Keratinocyte (primary cell): ENCODE data around the gene SELENOP. TPM values are rescaled to one million over a fixed set of nuclear protein-coding genes. Genes with fewer than 3 reads are reported as not detected.

Experiments used
- DNase-seq: peaks from one replicate; pipeline ENCODE4 v3.0.0-alpha.2; 2011; ENCODE audit warnings: low read depth, missing footprints, low spot score
- FAIRE-seq: peaks from 2 replicates; lab custom pipeline; 2011; peaks lifted over from hg19 to GRCh38; lab: Jason Lieb, UNC
- H2AFZ ChIP-seq: 2 replicates; pipeline ENCODE4 v1.6.0; 2012; ENCODE audit warnings: low read length, control low read depth, inconsistent platforms; ENCODE audit not compliant: control insufficient read depth
- H3K27ac ChIP-seq: 2 replicates; pipeline ENCODE4 v1.5.1; 2011; ENCODE audit warnings: low read length; ENCODE audit not compliant: control insufficient read depth, insufficient read depth
- H3K27me3 ChIP-seq: 3 replicates; pipeline ENCODE4 v1.6.0; 2011; ENCODE audit warnings: low read length; ENCODE audit not compliant: control insufficient read depth, insufficient read depth; ENCODE audit errors: extremely low read depth
- H3K36me3 ChIP-seq, 2 experiments: 2 replicates in 1 of 2; 3 replicates in 1 of 2; pipeline ENCODE4 v1.5.1; 2011; ENCODE audit warnings: low read length in 2 of 2, mild to moderate bottlenecking in 1 of 2; ENCODE audit not compliant: control insufficient read depth in 2 of 2, insufficient read depth in 2 of 2; ENCODE audit errors: extremely low read depth in 1 of 2
- H3K4me1 ChIP-seq: 3 replicates; pipeline ENCODE4 v1.5.1; 2011; ENCODE audit warnings: low read length; ENCODE audit not compliant: control insufficient read depth, insufficient read depth; ENCODE audit errors: extremely low read depth
- H3K4me2 ChIP-seq: 3 replicates; pipeline ENCODE4 v1.6.0; 2011; ENCODE audit warnings: low read depth, low read length; ENCODE audit not compliant: control insufficient read depth, insufficient read depth; ENCODE audit errors: extremely low read depth
- H3K4me3 ChIP-seq, 3 experiments: fragments of 200-600 bp in 1 of 3; sonication (generic) in 1 of 3; 2 replicates in 2 of 3; 3 replicates in 1 of 3; pipeline ENCODE4 v1.5.1; 2011 to 2016; ENCODE audit warnings: low read length in 3 of 3, mild to moderate bottlenecking in 3 of 3, control low read depth in 2 of 3, inconsistent platforms in 1 of 3, low read depth in 1 of 3, mixed read lengths in 1 of 3, mixed run types in 1 of 3, moderate library complexity in 1 of 3; ENCODE audit not compliant: control insufficient read depth in 2 of 3, insufficient read depth in 2 of 3; ENCODE audit errors: extremely low read depth in 1 of 3
- H3K79me2 ChIP-seq: 2 replicates; pipeline ENCODE4 v1.6.0; 2012; ENCODE audit warnings: low read length; ENCODE audit not compliant: control insufficient read depth, insufficient read depth
- H3K9ac ChIP-seq: 3 replicates; pipeline ENCODE4 v1.6.0; 2011; ENCODE audit warnings: low read length; ENCODE audit not compliant: control insufficient read depth, insufficient read depth; ENCODE audit errors: extremely low read depth
- H3K9me1 ChIP-seq: 3 replicates; pipeline ENCODE4 v1.6.0; 2011; ENCODE audit warnings: low read length; ENCODE audit not compliant: control insufficient read depth, insufficient read depth; ENCODE audit errors: extremely low read depth
- H3K9me3 ChIP-seq: 2 replicates; pipeline ENCODE4 v1.5.1; 2012; ENCODE audit warnings: low read depth, low read length; ENCODE audit not compliant: control insufficient read depth
- H4K20me1 ChIP-seq: 3 replicates; pipeline ENCODE4 v1.6.0; 2011; ENCODE audit warnings: low read length; ENCODE audit not compliant: control insufficient read depth, insufficient read depth; ENCODE audit errors: extremely low read depth
- CTCF ChIP-seq, 3 experiments: IDR thresholded peaks in 1 of 3; conservative IDR thresholded peaks in 1 of 3; optimal IDR thresholded peaks in 1 of 3; 2 replicates in 2 of 3; 3 replicates in 1 of 3; pipeline versions ENCODE3 to v1.5.1; 2011; ENCODE audit warnings: low read length in 3 of 3, mild to moderate bottlenecking in 3 of 3, moderate library complexity in 2 of 3, control low read depth in 1 of 3, inconsistent platforms in 1 of 3; ENCODE audit not compliant: insufficient read depth in 2 of 3; ENCODE audit errors: extremely low read depth in 1 of 3
- EZH2 ChIP-seq: IDR thresholded peaks from one replicate; pipeline ENCODE4 v1.6.1; 2012; ENCODE audit warnings: inconsistent platforms, mild to moderate bottlenecking, low read length, moderate library complexity
- dilution Hi-C: fragments of 300-500 bp; cut with MboI; formaldehyde crosslinking; loops from one replicate; pipeline ENCODE4 v1.7.0; 2020; ENCODE audit warnings: low sequenced_read_pairs; ENCODE audit not compliant: extremely low pct_ligation_motif_present
- polyA plus RNA-seq, 5 experiments: library from polyadenylated mRNA; depleted of rRNA in 3 of 5; stranded (reverse) in 3 of 5; stranded (forward) in 1 of 5; unstranded in 1 of 5; fragments of >200 nt; gene quantifications; 1 replicate in 1 of 5; 2 replicates in 3 of 5; 3 replicates in 1 of 5; pipeline versions ENCODE4 v1.2.1 to v1.2.3, GENCODE V29; 2011 to 2012; ENCODE audit warnings: missing spikeins in 2 of 5, low read depth in 1 of 5, low replicate concordance in 1 of 5

The SELENOP gene
- polyA plus RNA-seq, 1 donor (not counting 4 experiments of a cell fraction or from before 2014, with no cell fraction given) = 10.4 TPM

GRCh38 chr5:42760426-42760825, 51.3 kb downstream of the SELENOP start:
- Histone ChIP-seq H4K20me1 (no peaks in the 10 kb centered on the region), H2AFZ (no peak overlapping the region), H3K27me3 (no peaks in the 10 kb centered on the region), H3K4me3 (no peak overlapping the region), H3K4me2 (no peak overlapping the region), H3K9ac (no peak overlapping the region), H3K4me1 (no peaks in the 10 kb centered on the region), H3K9me3 (no peaks in the 10 kb centered on the region), H3K36me3 (no peaks in the 10 kb centered on the region), H3K9me1 (no peaks in the 10 kb centered on the region), H3K79me2 (no peaks in the 10 kb centered on the region), H3K27ac (no peak overlapping the region)
- no peak for FAIRE-seq
- dilution Hi-C loops = no loop called here
- no peak for DNase-seq
- TF ChIP-seq CTCF (optimal IDR thresholded peaks at IDR 0.05 in 1 of 3, IDR thresholded peaks at IDR 0.05 in 1 of 3, conservative IDR thresholded peaks at IDR 0.05 in 1 of 3; ENCODE audit: extremely low read depth in 1 of 3, insufficient read depth in 2 of 3, low read length in 3 of 3) = no peak
- no peak for TF ChIP-seq EZH2

GRCh38 chr5:42759456-42759855, 52.2 kb downstream of the SELENOP start:
- H3K79me2 ChIP-seq = no peaks in the 10 kb centered on the region
- H2AFZ ChIP-seq = no peak overlapping the region
- no peak overlapping the region for H3K27ac ChIP-seq
- H3K27me3 ChIP-seq = no peaks in the 10 kb centered on the region
- dilution Hi-C loops = no loop called here
- no peaks in the 10 kb centered on the region for H3K36me3 ChIP-seq
- no peak overlapping the region for H3K9ac ChIP-seq
- no peak overlapping the region for H3K4me3 ChIP-seq
- no peak for DNase-seq
- H3K4me1 ChIP-seq = no peaks in the 10 kb centered on the region
- H3K9me1 ChIP-seq = no peaks in the 10 kb centered on the region
- no peaks in the 10 kb centered on the region for H3K9me3 ChIP-seq
- FAIRE-seq = no peak
- TF ChIP-seq CTCF (optimal IDR thresholded peaks at IDR 0.05 in 1 of 3, IDR thresholded peaks at IDR 0.05 in 1 of 3, conservative IDR thresholded peaks at IDR 0.05 in 1 of 3; ENCODE audit: extremely low read depth in 1 of 3, insufficient read depth in 2 of 3, low read length in 3 of 3) (no peak), EZH2 (no peak)
- no peaks in the 10 kb centered on the region for H4K20me1 ChIP-seq
- H3K4me2 ChIP-seq = no peak overlapping the region
